Neural progenitor cell (in vitro differentiated cells): ENCODE results near the gene FAM118A. TPM values are rescaled to one million over a fixed set of nuclear protein-coding genes. Genes with fewer than 3 reads are reported as not detected.
"Not testable (repeated sequence)": the region's sequence is repeated elsewhere in the genome, so short reads cannot be mapped to it uniquely, and the experiment has no call there.

Source experiments
- DNase-seq: peaks from one replicate; pipeline ENCODE4 v3.0.0-alpha.2; 2016; ENCODE audit warnings: low spot score
- H2AFZ ChIP-seq: fragments of 200-600 bp; sonication (generic); replicated peaks from 2 replicates; pipeline ENCODE4 v1.6.1; 2016; ENCODE audit warnings: antibody characterized with exemption
- H3F3A ChIP-seq: fragments of 200-600 bp; sonication (generic); 2 replicates; pipeline ENCODE4 v1.6.1; 2016; ENCODE audit warnings: antibody characterized with exemption, low read depth
- H3K27ac ChIP-seq: fragments of 200-600 bp; sonication (generic); 2 replicates; pipeline ENCODE4 v1.5.1; 2016; ENCODE audit warnings: mild to moderate bottlenecking
- H3K27me3 ChIP-seq: fragments of 200-600 bp; sonication (generic); 2 replicates; pipeline ENCODE4 v1.6.1; 2016; ENCODE audit warnings: mild to moderate bottlenecking, moderate library complexity
- H3K36me3 ChIP-seq: fragments of 200-600 bp; sonication (generic); 2 replicates; pipeline ENCODE4 v1.5.1; 2016
- H3K4me1 ChIP-seq: fragments of 200-600 bp; sonication (generic); 2 replicates; pipeline ENCODE4 v1.6.1; 2016; ENCODE audit warnings: mixed run types
- H3K4me2 ChIP-seq: fragments of 200-600 bp; sonication (generic); 2 replicates; pipeline ENCODE4 v1.6.1; 2016
- H3K4me3 ChIP-seq: fragments of 200-600 bp; sonication (generic); 2 replicates; pipeline ENCODE4 v1.5.1; 2016
- H3K79me2 ChIP-seq: fragments of 200-600 bp; sonication (generic); 2 replicates; pipeline ENCODE4 v1.6.1; 2016; ENCODE audit warnings: low read depth
- H3K9ac ChIP-seq: fragments of 200-600 bp; sonication (generic); 2 replicates; pipeline ENCODE4 v1.6.1; 2016
- H3K9me3 ChIP-seq: fragments of 200-600 bp; sonication (generic); 2 replicates; pipeline ENCODE4 v1.5.1; 2016; ENCODE audit warnings: low read depth
- H4K20me1 ChIP-seq: fragments of 200-600 bp; sonication (generic); 2 replicates; pipeline ENCODE4 v1.6.1; 2016; ENCODE audit warnings: low read depth
- H3K27ac Mint-ChIP-seq: 3 replicates; pipeline ENCODE4 v1.8.0; 2021; ENCODE audit warnings: mixed read lengths
- H3K27me3 Mint-ChIP-seq: 2 replicates; pipeline ENCODE4 v1.8.0; 2022; ENCODE audit warnings: low read depth, mild to moderate bottlenecking, inconsistent platforms, moderate library complexity, mixed read lengths; ENCODE audit not compliant: insufficient read depth
- H3K36me3 Mint-ChIP-seq: 3 replicates; pipeline ENCODE4 v1.8.0; 2021; ENCODE audit warnings: mixed read lengths
- H3K4me1 Mint-ChIP-seq: 3 replicates; pipeline ENCODE4 v1.8.0; 2021; ENCODE audit warnings: mixed read lengths
- H3K4me3 Mint-ChIP-seq: 3 replicates; pipeline ENCODE4 v1.8.0; 2021; ENCODE audit warnings: mild to moderate bottlenecking, moderate library complexity, mixed read lengths
- H3K9me3 Mint-ChIP-seq: 3 replicates; pipeline ENCODE4 v1.8.0; 2020; ENCODE audit warnings: mixed read lengths
- CTCF ChIP-seq: fragments of 200-600 bp; sonication (generic); IDR thresholded peaks from 2 replicates; pipeline ENCODE4 v1.5.1; 2017; ENCODE audit warnings: antibody characterized with exemption, mild to moderate bottlenecking
- EZH2 ChIP-seq: fragments of 200-600 bp; sonication (generic); IDR thresholded peaks from 2 replicates; pipeline ENCODE4 v1.6.1; 2017; ENCODE audit warnings: antibody characterized with exemption, mild to moderate bottlenecking, moderate library complexity
- EZH2phosphoT487 ChIP-seq: fragments of 200-600 bp; sonication (generic); IDR thresholded peaks from 2 replicates; pipeline ENCODE4 v1.6.1; 2017; ENCODE audit warnings: antibody characterized with exemption
- total RNA-seq: library from RNA; depleted of rRNA; stranded (reverse); fragments of >200 nt; gene quantifications from 2 replicates; pipeline ENCODE4 v1.2.3, GENCODE V29; 2015; ENCODE audit warnings: low replicate concordance

FAM118A gene
- total RNA-seq, 1 donor from 2014 or later = 75.1 TPM

DNA sequence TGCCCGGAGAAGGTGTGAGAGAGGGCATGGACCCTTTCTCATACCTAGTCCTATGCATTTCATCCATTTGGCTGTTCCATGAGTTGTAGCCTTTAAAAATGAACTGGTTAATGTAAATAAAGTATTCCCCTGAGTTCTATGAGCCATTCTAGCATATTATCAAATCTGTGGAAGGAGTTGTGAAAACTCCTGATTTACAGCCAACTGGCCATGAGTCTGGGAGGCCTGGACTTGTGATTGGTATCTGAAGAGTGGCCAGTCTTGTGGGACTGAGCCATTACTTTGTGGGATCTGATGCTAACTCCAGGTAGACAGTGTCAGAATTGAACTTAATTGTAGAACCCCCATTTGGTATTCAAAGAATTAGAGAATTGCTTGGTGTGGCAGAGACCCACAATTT is 48.4 kb downstream of the FAM118A start:
- no peak overlapping the region for H3K4me3 ChIP-seq
- no peaks in the 10 kb centered on the region for H3K9me3 ChIP-seq
- Mint-ChIP-seq H3K4me3 (no peak overlapping the region), H3K27ac (no peak overlapping the region), H3K27me3 (no peaks in the 10 kb centered on the region), H3K9me3 (no peaks in the 10 kb centered on the region), H3K36me3 (no peaks in the 10 kb centered on the region), H3K4me1 (no peaks in the 10 kb centered on the region)
- no peaks in the 10 kb centered on the region for H3F3A ChIP-seq
- H3K27me3 ChIP-seq = no peaks in the 10 kb centered on the region
- H3K4me1 ChIP-seq = no peaks in the 10 kb centered on the region
- no peak overlapping the region for H3K27ac ChIP-seq
- no peaks in the 10 kb centered on the region for H3K79me2 ChIP-seq
- no peak for DNase-seq
- H3K9ac ChIP-seq = no peak overlapping the region
- no peak for TF ChIP-seq CTCF
- H4K20me1 ChIP-seq = no peaks in the 10 kb centered on the region
- H2AFZ ChIP-seq = no peak overlapping the region
- no peaks in the 10 kb centered on the region for H3K36me3 ChIP-seq
- H3K4me2 ChIP-seq = no peak overlapping the region

- Histone ChIP-seq H3K4me1 (no peaks in the 10 kb centered on the region), H3K9me3 (no peaks in the 10 kb centered on the region), H3K27me3 (no peaks in the 10 kb centered on the region), H3K36me3 (no peaks in the 10 kb centered on the region), H3K9ac (no peak overlapping the region), H3K4me3 (no peak overlapping the region), H4K20me1 (no peaks in the 10 kb centered on the region), H3K27ac (no peak overlapping the region), H2AFZ (no peak overlapping the region), H3K4me2 (no peak overlapping the region), H3F3A (no peaks in the 10 kb centered on the region), H3K79me2 (no peaks in the 10 kb centered on the region)
- H3K4me3 Mint-ChIP-seq = no peak overlapping the region
- no peak for DNase-seq
- no peak overlapping the region for H3K27ac Mint-ChIP-seq
- H3K9me3 Mint-ChIP-seq = no peaks in the 10 kb centered on the region
- no peaks in the 10 kb centered on the region for H3K4me1 Mint-ChIP-seq
- H3K36me3 Mint-ChIP-seq = no peaks in the 10 kb centered on the region
- TF ChIP-seq EZH2 = no peak
- TF ChIP-seq EZH2phosphoT487 = no peak
- no peak for TF ChIP-seq CTCF
- no peaks in the 10 kb centered on the region for H3K27me3 Mint-ChIP-seq
Observed at GRCh38 chr22:45359627-45360026, 49.9 kb downstream of the FAM118A start.

- Histone ChIP-seq H3K4me2 (no peak overlapping the region), H3K79me2 (no peaks in the 10 kb centered on the region), H2AFZ (no peak overlapping the region), H3F3A (no peaks in the 10 kb centered on the region), H3K4me1 (no peaks in the 10 kb centered on the region), H3K9ac (no peak overlapping the region), H3K9me3 (no peaks in the 10 kb centered on the region), H3K27ac (no peak overlapping the region), H4K20me1 (no peaks in the 10 kb centered on the region), H3K36me3 (no peaks in the 10 kb centered on the region), H3K27me3 (no peaks in the 10 kb centered on the region), H3K4me3 (no peak overlapping the region)
- no peak for DNase-seq
- Mint-ChIP-seq H3K4me1 (no peaks in the 10 kb centered on the region), H3K27ac (no peak overlapping the region), H3K36me3 (no peaks in the 10 kb centered on the region), H3K9me3 (peaks cover 16% of the 10 kb centered on the region), H3K4me3 (no peak overlapping the region), H3K27me3 (peaks cover 2% of the 10 kb centered on the region)
- TF ChIP-seq EZH2 (no peak), EZH2phosphoT487 (no peak), CTCF (no peak)
Observed at GRCh38 chr22:45366713-45367112, 57.0 kb downstream of the FAM118A start.

DNA sequence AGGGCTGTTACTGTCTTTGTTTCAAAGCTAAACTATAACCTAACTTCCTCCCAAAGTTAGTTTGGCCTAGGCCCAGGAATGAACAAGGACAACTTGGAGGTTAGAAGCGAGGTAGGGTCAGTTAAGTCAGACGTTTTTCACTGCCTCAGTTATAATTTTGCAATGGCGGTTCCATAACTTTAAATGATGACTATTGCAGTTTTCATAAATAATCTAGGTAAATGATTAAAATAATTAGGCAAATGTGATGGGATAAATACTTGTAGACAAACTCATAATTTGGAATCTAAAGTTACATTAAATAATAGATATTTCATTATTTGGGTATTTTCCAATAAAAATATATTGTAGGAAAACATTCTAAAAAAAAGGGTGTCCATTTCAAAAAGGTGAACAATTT is 63.9 kb downstream of the FAM118A start:
- not testable (repeated sequence) for H3K4me3 ChIP-seq, H3K27ac ChIP-seq, H3K4me2 ChIP-seq, H3K27ac Mint-ChIP-seq, H3K36me3 ChIP-seq, H3K79me2 ChIP-seq, H4K20me1 ChIP-seq, H3K27me3 ChIP-seq, DNase-seq, H3K4me3 Mint-ChIP-seq, H3K36me3 Mint-ChIP-seq, H3F3A ChIP-seq, H3K4me1 ChIP-seq, H3K4me1 Mint-ChIP-seq, H3K9me3 ChIP-seq, H3K9me3 Mint-ChIP-seq, H3K9ac ChIP-seq, H2AFZ ChIP-seq, H3K27me3 Mint-ChIP-seq
